ENCODE data around the gene CFP. TPM values are rescaled to one million over a fixed set of nuclear protein-coding genes. Genes with fewer than 3 reads are reported as not detected.

The CFP gene
- total and polyA plus RNA-seq, 2 experiments from 2014 or later, result 0.17 to 0.23 TPM

DNA sequence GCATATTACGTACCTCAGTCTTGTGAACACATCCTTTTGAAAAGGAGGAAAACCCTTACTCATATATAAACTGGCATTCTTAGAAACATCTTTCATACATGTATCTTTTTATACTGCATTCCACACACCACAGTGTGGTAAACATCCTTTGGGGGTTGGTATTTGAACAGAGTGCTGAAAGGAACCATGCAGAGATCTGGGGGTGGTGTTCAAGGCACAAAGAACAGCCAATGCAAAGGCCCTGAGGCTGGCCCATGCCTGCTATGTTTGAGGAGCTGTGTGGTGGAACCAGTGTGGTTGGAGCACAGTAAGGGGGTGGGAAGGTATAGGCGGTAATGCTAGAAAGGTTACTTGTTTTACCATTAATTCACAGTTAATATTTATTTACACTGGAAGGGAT is 18.6 kb upstream of the CFP start:
- WGBS (ENCODE audit: low lambda C conversion rate, missing lambda C conversion rate), result 76% methylated on average over 2 of the region's 2 CpGs
- H3K4me3 ChIP-seq, result no peak overlapping the region
- TF ChIP-seq EZH2phosphoT487 (IDR thresholded peaks at IDR 0.05; ENCODE audit: low read depth, severe bottlenecking, unreplicated experiment), result no peak
- TF ChIP-seq, protein P1, sequence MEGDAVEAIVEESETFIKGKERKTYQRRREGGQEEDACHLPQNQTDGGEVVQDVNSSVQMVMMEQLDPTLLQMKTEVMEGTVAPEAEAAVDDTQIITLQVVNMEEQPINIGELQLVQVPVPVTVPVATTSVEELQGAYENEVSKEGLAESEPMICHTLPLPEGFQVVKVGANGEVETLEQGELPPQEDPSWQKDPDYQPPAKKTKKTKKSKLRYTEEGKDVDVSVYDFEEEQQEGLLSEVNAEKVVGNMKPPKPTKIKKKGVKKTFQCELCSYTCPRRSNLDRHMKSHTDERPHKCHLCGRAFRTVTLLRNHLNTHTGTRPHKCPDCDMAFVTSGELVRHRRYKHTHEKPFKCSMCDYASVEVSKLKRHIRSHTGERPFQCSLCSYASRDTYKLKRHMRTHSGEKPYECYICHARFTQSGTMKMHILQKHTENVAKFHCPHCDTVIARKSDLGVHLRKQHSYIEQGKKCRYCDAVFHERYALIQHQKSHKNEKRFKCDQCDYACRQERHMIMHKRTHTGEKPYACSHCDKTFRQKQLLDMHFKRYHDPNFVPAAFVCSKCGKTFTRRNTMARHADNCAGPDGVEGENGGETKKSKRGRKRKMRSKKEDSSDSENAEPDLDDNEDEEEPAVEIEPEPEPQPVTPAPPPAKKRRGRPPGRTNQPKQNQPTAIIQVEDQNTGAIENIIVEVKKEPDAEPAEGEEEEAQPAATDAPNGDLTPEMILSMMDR (IDR thresholded peaks at IDR 0.05; ENCODE audit: poor library complexity), result no peak
- no peak for TF ChIP-seq EZH2 (IDR thresholded peaks at IDR 0.05; ENCODE audit: borderline replicate concordance)
- peaks cover 3% of the 10 kb centered on the region for H3K4me1 ChIP-seq (ENCODE audit: insufficient read depth)
- no peaks in the 10 kb centered on the region for H4K20me1 ChIP-seq (ENCODE audit: insufficient read depth, poor library complexity, severe bottlenecking)
- H3K4me2 ChIP-seq, result peak overlapping the region; percentile 77
- DNase-seq (ENCODE audit: low spot score), result no peak
- H3K9me3 ChIP-seq (ENCODE audit: low read depth), result no peaks in the 10 kb centered on the region
- H3K27ac ChIP-seq, result no peak overlapping the region
- H3K36me3 ChIP-seq (replicated peaks; ENCODE audit: insufficient read depth, low read depth), result no peaks in the 10 kb centered on the region
- peaks cover 22% of the 10 kb centered on the region for H3K79me2 ChIP-seq
- no peaks in the 10 kb centered on the region for H3K9me2 ChIP-seq (replicated peaks; ENCODE audit: insufficient read depth)
- no peaks in the 10 kb centered on the region for H3K27me3 ChIP-seq
- no peak overlapping the region for H2AFZ ChIP-seq

DNA sequence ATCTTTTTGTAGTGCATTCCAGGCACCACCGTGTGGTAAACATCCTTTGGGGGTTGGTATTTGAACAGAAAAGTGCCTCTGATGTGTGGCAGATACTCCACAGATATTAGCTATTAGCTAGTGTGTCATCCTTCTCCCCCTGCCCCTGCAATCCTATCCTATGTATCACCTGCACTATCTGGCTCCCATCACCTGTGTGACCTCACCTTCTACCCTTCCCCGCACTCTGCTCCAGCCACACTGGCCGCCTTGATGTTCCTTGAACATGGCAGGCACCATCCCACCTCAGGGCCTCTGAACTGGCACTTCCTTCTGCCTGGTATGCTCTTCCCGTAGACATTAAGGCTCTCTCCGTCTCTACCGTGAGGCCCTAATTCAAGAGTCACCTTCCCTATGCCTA is 16.9 kb upstream of the CFP start:
- H3K27ac ChIP-seq, result no peak overlapping the region
- peaks cover 27% of the 10 kb centered on the region for H3K79me2 ChIP-seq
- no peak overlapping the region for H2AFZ ChIP-seq
- peaks cover 2% of the 10 kb centered on the region for H3K4me1 ChIP-seq (ENCODE audit: insufficient read depth)
- H3K4me2 ChIP-seq, result no peak overlapping the region
- WGBS (ENCODE audit: low lambda C conversion rate, missing lambda C conversion rate), result 73% methylated on average over 6 of the region's 6 CpGs
- no peaks in the 10 kb centered on the region for H4K20me1 ChIP-seq (ENCODE audit: insufficient read depth, poor library complexity, severe bottlenecking)
- H3K27me3 ChIP-seq, result no peaks in the 10 kb centered on the region
- DNase-seq (ENCODE audit: low spot score), result no peak
- no peak for TF ChIP-seq EZH2phosphoT487 (IDR thresholded peaks at IDR 0.05; ENCODE audit: low read depth, severe bottlenecking, unreplicated experiment)
- TF ChIP-seq, protein P1 (IDR thresholded peaks at IDR 0.05; ENCODE audit: poor library complexity), result no peak
- no peak for TF ChIP-seq EZH2 (IDR thresholded peaks at IDR 0.05; ENCODE audit: borderline replicate concordance)
- H3K36me3 ChIP-seq (replicated peaks; ENCODE audit: insufficient read depth, low read depth), result no peaks in the 10 kb centered on the region
- H3K9me3 ChIP-seq (ENCODE audit: low read depth), result no peaks in the 10 kb centered on the region
- no peak overlapping the region for H3K4me3 ChIP-seq
- no peaks in the 10 kb centered on the region for H3K9me2 ChIP-seq (replicated peaks; ENCODE audit: insufficient read depth)

DNA sequence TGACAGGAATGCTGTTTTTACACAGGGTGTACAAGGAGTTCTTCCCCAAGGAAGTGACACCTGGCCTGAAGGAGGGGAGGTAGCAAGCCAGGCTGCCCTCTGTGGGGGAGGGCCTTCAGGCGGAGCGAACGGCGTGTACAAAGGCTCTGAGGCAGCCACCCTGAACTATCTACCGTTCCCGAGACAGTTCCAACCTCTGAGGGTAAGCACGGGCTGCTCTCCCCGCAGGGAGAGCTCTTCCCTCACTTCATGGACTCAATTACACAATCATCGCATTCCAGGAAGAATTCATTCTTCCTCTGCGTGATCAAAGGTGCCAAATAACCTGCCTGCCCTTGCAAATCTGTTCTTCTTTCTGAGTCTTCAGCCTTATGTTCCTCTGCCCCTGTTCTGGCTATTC is 15.8 kb upstream of the CFP start:
- 67% methylated on average over 10 of the region's 10 CpGs for WGBS (ENCODE audit: low lambda C conversion rate, missing lambda C conversion rate)
- Histone ChIP-seq H3K79me2 (peaks cover 27% of the 10 kb centered on the region), H3K4me1 (ENCODE audit: insufficient read depth) (no peaks in the 10 kb centered on the region), H3K36me3 (replicated peaks; ENCODE audit: insufficient read depth, low read depth) (no peaks in the 10 kb centered on the region), H4K20me1 (ENCODE audit: insufficient read depth, poor library complexity, severe bottlenecking) (no peaks in the 10 kb centered on the region), H3K9me3 (ENCODE audit: low read depth) (no peaks in the 10 kb centered on the region), H2AFZ (no peak overlapping the region), H3K27me3 (no peaks in the 10 kb centered on the region), H3K27ac (no peak overlapping the region), H3K4me3 (no peak overlapping the region), H3K4me2 (no peak overlapping the region), H3K9me2 (replicated peaks; ENCODE audit: insufficient read depth) (no peaks in the 10 kb centered on the region)
- TF ChIP-seq EZH2 (IDR thresholded peaks at IDR 0.05; ENCODE audit: borderline replicate concordance) (no peak), EZH2phosphoT487 (IDR thresholded peaks at IDR 0.05; ENCODE audit: low read depth, severe bottlenecking, unreplicated experiment) (no peak)
- TF ChIP-seq, protein P1 (IDR thresholded peaks at IDR 0.05; ENCODE audit: poor library complexity), result no peak
- no peak for DNase-seq (ENCODE audit: low spot score)

Data from hepatocyte (in vitro differentiated cells).